Measurements from ENCODE around the gene RPS6KB2. TPM values are rescaled to one million over a fixed set of nuclear protein-coding genes. Genes with fewer than 3 reads are reported as not detected.

The RPS6KB2 gene
- total RNA-seq, 1 experiment from 2014 or later = 58.8 TPM

DNA sequence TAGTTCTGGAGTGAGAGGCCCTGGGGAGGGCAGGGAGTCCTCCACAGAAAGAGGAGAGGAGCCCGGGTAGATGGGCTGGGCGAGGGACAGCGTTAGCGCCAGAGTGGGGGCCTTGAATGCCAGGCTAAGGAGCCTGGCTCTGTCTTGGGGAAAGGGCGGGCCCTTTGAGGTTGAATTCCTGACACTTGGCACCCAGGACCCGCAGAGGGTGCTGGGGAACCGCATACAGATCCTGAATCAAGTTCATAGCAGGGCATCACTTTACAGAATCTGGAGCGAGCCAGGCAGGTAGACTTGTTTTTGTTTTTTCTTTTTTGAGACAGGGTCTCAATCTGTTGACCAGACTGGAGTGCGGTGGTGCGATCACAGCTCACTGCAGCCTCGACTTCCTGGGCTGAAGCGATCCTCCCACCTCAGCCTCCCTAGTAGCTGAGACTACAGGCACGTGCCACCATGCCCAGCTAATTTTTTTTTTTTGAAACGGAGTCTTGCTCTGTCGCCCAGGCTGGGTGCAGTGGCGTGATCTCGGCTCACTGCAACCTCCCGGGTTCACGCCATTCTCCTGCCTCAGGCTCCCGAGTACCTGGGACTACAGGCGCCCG is 6.8 kb upstream of the RPS6KB2 start:
- no peaks in the 10 kb centered on the region for H3K36me3 ChIP-seq (ENCODE audit: insufficient read depth, low read length, poor library complexity, severe bottlenecking)
- no TSS peak for BruUV-seq (replicated peaks)
- no peak overlapping the region for H3K27ac ChIP-seq (ENCODE audit: low read depth, low read length, poor library complexity, severe bottlenecking)
- H3K27me3 ChIP-seq (replicated peaks; ENCODE audit: insufficient read depth, low read depth, low read length, poor library complexity) = no peaks in the 10 kb centered on the region
- H3K9me3 ChIP-seq (ENCODE audit: low read depth, low read length, poor library complexity, severe bottlenecking) = no peaks in the 10 kb centered on the region
- H3K4me1 ChIP-seq (ENCODE audit: insufficient read depth, low read length, poor library complexity, severe bottlenecking) = peaks cover 21% of the 10 kb centered on the region
- TF ChIP-seq, protein P1, sequence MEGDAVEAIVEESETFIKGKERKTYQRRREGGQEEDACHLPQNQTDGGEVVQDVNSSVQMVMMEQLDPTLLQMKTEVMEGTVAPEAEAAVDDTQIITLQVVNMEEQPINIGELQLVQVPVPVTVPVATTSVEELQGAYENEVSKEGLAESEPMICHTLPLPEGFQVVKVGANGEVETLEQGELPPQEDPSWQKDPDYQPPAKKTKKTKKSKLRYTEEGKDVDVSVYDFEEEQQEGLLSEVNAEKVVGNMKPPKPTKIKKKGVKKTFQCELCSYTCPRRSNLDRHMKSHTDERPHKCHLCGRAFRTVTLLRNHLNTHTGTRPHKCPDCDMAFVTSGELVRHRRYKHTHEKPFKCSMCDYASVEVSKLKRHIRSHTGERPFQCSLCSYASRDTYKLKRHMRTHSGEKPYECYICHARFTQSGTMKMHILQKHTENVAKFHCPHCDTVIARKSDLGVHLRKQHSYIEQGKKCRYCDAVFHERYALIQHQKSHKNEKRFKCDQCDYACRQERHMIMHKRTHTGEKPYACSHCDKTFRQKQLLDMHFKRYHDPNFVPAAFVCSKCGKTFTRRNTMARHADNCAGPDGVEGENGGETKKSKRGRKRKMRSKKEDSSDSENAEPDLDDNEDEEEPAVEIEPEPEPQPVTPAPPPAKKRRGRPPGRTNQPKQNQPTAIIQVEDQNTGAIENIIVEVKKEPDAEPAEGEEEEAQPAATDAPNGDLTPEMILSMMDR (conservative IDR thresholded peaks at IDR 0.05; ENCODE audit: low read depth, low read length) = no peak
- no peak for TF ChIP-seq EZH2 (IDR thresholded peaks at IDR 0.05; ENCODE audit: borderline replicate concordance, low read depth, low read length, poor library complexity, severe bottlenecking)
- intact Hi-C loops (cut with micrococcal nuclease; ENCODE audit: unreplicated experiment) = no loop called here
- no peak for DNase-seq (ENCODE audit: low spot score)
- peak overlapping the region; percentile 51 for H3K4me3 ChIP-seq (ENCODE audit: low read depth, low read length, poor library complexity, severe bottlenecking)
- ChIA-PET CTCF (interaction anchor here (1.0 kb wide), 1 partner anchor 70 kb away, joined by 3 read pairs; no protein-coding TSS in a partner anchor), POLR2A (ENCODE audit: low non-redundant PET) (interaction anchor here (0.6 kb wide), 1 partner anchor 1537 kb away, joined by 3 read pairs; no protein-coding TSS in a partner anchor)

DNA sequence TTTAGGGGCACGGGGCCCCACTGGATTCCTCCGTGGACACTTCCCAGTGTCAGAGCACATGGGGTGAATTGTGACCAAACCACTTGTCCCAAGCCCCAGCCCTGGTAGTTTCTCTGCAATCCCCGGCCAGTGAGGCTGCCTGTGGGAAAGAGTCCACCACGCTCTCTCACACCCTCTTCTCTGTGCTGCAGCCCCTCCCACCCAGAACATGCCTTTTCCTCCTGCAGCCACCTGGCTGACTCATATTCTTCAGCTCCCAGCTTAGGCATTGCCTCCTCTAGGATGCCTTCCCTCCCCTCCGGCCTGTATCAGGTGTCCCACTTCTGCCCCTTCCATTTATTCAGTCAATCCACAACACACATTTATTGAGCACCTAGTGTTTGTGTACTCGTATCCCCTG is 5.4 kb upstream of the RPS6KB2 start:
- no TSS peak for BruUV-seq (replicated peaks)
- intact Hi-C loops (cut with micrococcal nuclease; ENCODE audit: unreplicated experiment) = no loop called here
- no peak for DNase-seq (ENCODE audit: low spot score)
- Histone ChIP-seq H3K9me3 (ENCODE audit: low read depth, low read length, poor library complexity, severe bottlenecking) (no peaks in the 10 kb centered on the region), H3K27me3 (replicated peaks; ENCODE audit: insufficient read depth, low read depth, low read length, poor library complexity) (no peaks in the 10 kb centered on the region), H3K4me3 (ENCODE audit: low read depth, low read length, poor library complexity, severe bottlenecking) (no peak overlapping the region), H3K27ac (ENCODE audit: low read depth, low read length, poor library complexity, severe bottlenecking) (no peak overlapping the region), H3K36me3 (ENCODE audit: insufficient read depth, low read length, poor library complexity, severe bottlenecking) (no peaks in the 10 kb centered on the region), H3K4me1 (ENCODE audit: insufficient read depth, low read length, poor library complexity, severe bottlenecking) (peaks cover 14% of the 10 kb centered on the region)
- TF ChIP-seq, protein P1 (conservative IDR thresholded peaks at IDR 0.05; ENCODE audit: low read depth, low read length) = no peak
- TF ChIP-seq EZH2 (IDR thresholded peaks at IDR 0.05; ENCODE audit: borderline replicate concordance, low read depth, low read length, poor library complexity, severe bottlenecking) = no peak
- CTCF ChIA-PET = interaction anchor here (0.6 kb wide), 1 partner anchor 8 kb away, joined by 5 read pairs; no protein-coding TSS in a partner anchor
- POLR2A ChIA-PET (ENCODE audit: low non-redundant PET) = no interaction called here

- ChIA-PET POLR2A (ENCODE audit: low non-redundant PET) (no interaction called here), CTCF (no interaction called here)
- peaks cover 14% of the 10 kb centered on the region for H3K4me1 ChIP-seq (ENCODE audit: insufficient read depth, low read length, poor library complexity, severe bottlenecking)
- BruUV-seq (replicated peaks) = no TSS peak
- DNase-seq (ENCODE audit: low spot score) = no peak
- TF ChIP-seq EZH2 (IDR thresholded peaks at IDR 0.05; ENCODE audit: borderline replicate concordance, low read depth, low read length, poor library complexity, severe bottlenecking) = no peak
- TF ChIP-seq, protein P1 (conservative IDR thresholded peaks at IDR 0.05; ENCODE audit: low read depth, low read length) = no peak
- no peak overlapping the region for H3K27ac ChIP-seq (ENCODE audit: low read depth, low read length, poor library complexity, severe bottlenecking)
- H3K27me3 ChIP-seq (replicated peaks; ENCODE audit: insufficient read depth, low read depth, low read length, poor library complexity) = no peaks in the 10 kb centered on the region
- no peaks in the 10 kb centered on the region for H3K36me3 ChIP-seq (ENCODE audit: insufficient read depth, low read length, poor library complexity, severe bottlenecking)
- H3K9me3 ChIP-seq (ENCODE audit: low read depth, low read length, poor library complexity, severe bottlenecking) = no peaks in the 10 kb centered on the region
- intact Hi-C loops (cut with micrococcal nuclease; ENCODE audit: unreplicated experiment) = no loop called here
- no peak overlapping the region for H3K4me3 ChIP-seq (ENCODE audit: low read depth, low read length, poor library complexity, severe bottlenecking)
These were observed 4.8 kb upstream of the RPS6KB2 start for GRCh38 chr11:67423466-67423865.
